B cell (primary cell): ENCODE data around the gene TVP23C.

Experiments
- EZH2 ChIP-seq: IDR thresholded peaks from 2 replicates; pipeline ENCODE4 v1.6.1; 2012; ENCODE audit warnings: borderline replicate concordance, low read depth, mild to moderate bottlenecking, moderate library complexity, low read length; ENCODE audit not compliant: insufficient read depth, poor library complexity, severe bottlenecking
- TF ChIP-seq, protein P1 (sequence below): fragments of 200-600 bp; IDR thresholded peaks from one replicate; pipeline ENCODE4 v1.8.0; 2022; ENCODE audit warnings: antibody characterized with exemption, mild to moderate bottlenecking

DNA sequence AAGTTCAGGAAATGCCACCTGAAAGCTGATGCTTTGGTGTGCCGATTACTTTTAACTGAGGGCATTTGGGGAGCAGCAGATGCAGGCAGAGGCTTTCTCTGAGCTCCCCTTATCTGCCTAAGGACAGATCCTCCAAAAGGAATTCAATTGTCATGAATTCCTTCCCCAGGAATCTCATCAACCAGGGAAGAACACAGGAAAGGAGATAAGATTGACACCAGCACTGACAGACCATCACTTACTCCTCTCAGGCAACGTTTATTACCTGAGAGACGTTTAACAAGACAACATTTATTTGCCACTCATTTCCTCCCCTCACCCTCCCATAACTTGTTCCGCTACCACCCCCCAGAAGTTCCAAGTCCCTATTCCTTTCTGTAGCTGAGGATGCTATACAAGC is 78.2 kb downstream of the TVP23C start:
- TF ChIP-seq, protein P1, sequence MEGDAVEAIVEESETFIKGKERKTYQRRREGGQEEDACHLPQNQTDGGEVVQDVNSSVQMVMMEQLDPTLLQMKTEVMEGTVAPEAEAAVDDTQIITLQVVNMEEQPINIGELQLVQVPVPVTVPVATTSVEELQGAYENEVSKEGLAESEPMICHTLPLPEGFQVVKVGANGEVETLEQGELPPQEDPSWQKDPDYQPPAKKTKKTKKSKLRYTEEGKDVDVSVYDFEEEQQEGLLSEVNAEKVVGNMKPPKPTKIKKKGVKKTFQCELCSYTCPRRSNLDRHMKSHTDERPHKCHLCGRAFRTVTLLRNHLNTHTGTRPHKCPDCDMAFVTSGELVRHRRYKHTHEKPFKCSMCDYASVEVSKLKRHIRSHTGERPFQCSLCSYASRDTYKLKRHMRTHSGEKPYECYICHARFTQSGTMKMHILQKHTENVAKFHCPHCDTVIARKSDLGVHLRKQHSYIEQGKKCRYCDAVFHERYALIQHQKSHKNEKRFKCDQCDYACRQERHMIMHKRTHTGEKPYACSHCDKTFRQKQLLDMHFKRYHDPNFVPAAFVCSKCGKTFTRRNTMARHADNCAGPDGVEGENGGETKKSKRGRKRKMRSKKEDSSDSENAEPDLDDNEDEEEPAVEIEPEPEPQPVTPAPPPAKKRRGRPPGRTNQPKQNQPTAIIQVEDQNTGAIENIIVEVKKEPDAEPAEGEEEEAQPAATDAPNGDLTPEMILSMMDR = no peak
- no peak for TF ChIP-seq EZH2
